ENCODE data around the gene FAM240B. TPM values are rescaled to one million over a fixed set of nuclear protein-coding genes. Genes with fewer than 3 reads are reported as not detected.

The FAM240B gene
- total and polyA plus RNA-seq, 4 experiments from 2014 or later: not detected

GRCh38 chr9:38651400-38652042 is 68.4 kb downstream of the FAM240B start:
- no peaks in the 10 kb centered on the region for H3K4me1 ChIP-seq (ENCODE audit: insufficient read depth, low read length)
- H3K27me3 ChIP-seq (ENCODE audit: insufficient read depth, low read length): no peaks in the 10 kb centered on the region
- Mint-ChIP-seq H3K27ac (no peak overlapping the region), H3K4me1 (no peaks in the 10 kb centered on the region), H3K4me3 (no peak overlapping the region), H3K36me3 (no peaks in the 10 kb centered on the region), H3K9me3 (no peaks in the 10 kb centered on the region), H3K27me3 (peaks cover 9 to 14% of the 10 kb centered on the region in 2 donors)
- intact Hi-C loops (cut with micrococcal nuclease): no loop called here
- H3K36me3 ChIP-seq (ENCODE audit: insufficient read depth, low read length): no peaks in the 10 kb centered on the region
- no peak overlapping the region for H3K27ac ChIP-seq (ENCODE audit: low read depth, low read length)
- POLR2A ChIA-PET (ENCODE audit: partially characterized antibody): no interaction called here
- no peaks in the 10 kb centered on the region for H3K9me3 ChIP-seq (ENCODE audit: control insufficient read depth in 1 of 2, low read length in 2 of 2)
- H3K4me3 ChIP-seq (ENCODE audit: low read length in 2 of 2): no peak overlapping the region
- CTCF ChIA-PET (ENCODE audit: partially characterized antibody): no interaction called here
- DNase-seq: no peak

GRCh38 chr9:38650564-38650963 is 69.4 kb downstream of the FAM240B start:
- intact Hi-C loops (cut with micrococcal nuclease): no loop called here
- DNase-seq: no peak
- no peak overlapping the region for H3K27ac ChIP-seq (ENCODE audit: low read depth, low read length)
- peaks cover 5 to 8% of the 10 kb centered on the region in 2 donors for H3K27me3 Mint-ChIP-seq
- no peak overlapping the region for H3K4me3 Mint-ChIP-seq
- H3K4me1 Mint-ChIP-seq: no peaks in the 10 kb centered on the region
- ChIA-PET POLR2A (ENCODE audit: partially characterized antibody) (no interaction called here), CTCF (ENCODE audit: partially characterized antibody) (no interaction called here)
- H3K4me1 ChIP-seq (ENCODE audit: insufficient read depth, low read length): no peaks in the 10 kb centered on the region
- H3K4me3 ChIP-seq (ENCODE audit: low read length in 2 of 2): no peak overlapping the region
- no peaks in the 10 kb centered on the region for H3K36me3 ChIP-seq (ENCODE audit: insufficient read depth, low read length)
- no peaks in the 10 kb centered on the region for H3K9me3 ChIP-seq (ENCODE audit: control insufficient read depth in 1 of 2, low read length in 2 of 2)
- no peak overlapping the region for H3K27ac Mint-ChIP-seq
- H3K36me3 Mint-ChIP-seq: no peaks in the 10 kb centered on the region
- no peaks in the 10 kb centered on the region for H3K9me3 Mint-ChIP-seq
- H3K27me3 ChIP-seq (ENCODE audit: insufficient read depth, low read length): no peaks in the 10 kb centered on the region

- Histone ChIP-seq H3K4me1 (ENCODE audit: insufficient read depth, low read length) (no peaks in the 10 kb centered on the region), H3K4me3 (ENCODE audit: low read length in 2 of 2) (no peak overlapping the region), H3K36me3 (ENCODE audit: insufficient read depth, low read length) (no peaks in the 10 kb centered on the region), H3K27me3 (ENCODE audit: insufficient read depth, low read length) (no peaks in the 10 kb centered on the region), H3K27ac (ENCODE audit: low read depth, low read length) (no peak overlapping the region), H3K9me3 (ENCODE audit: control insufficient read depth in 1 of 2, low read length in 2 of 2) (no peaks in the 10 kb centered on the region)
- Mint-ChIP-seq H3K36me3 (no peaks in the 10 kb centered on the region), H3K9me3 (no peaks in the 10 kb centered on the region), H3K4me1 (no peaks in the 10 kb centered on the region), H3K27me3 (peaks cover 4 to 8% of the 10 kb centered on the region in 2 donors), H3K4me3 (no peak overlapping the region), H3K27ac (no peak overlapping the region)
- intact Hi-C loops (cut with micrococcal nuclease): no loop called here
- DNase-seq: no peak
- ChIA-PET CTCF (ENCODE audit: partially characterized antibody) (no interaction called here), POLR2A (ENCODE audit: partially characterized antibody) (no interaction called here)
Measured at GRCh38 chr9:38649731-38650363, 70.1 kb downstream of the FAM240B start.

- Mint-ChIP-seq H3K27ac (no peak overlapping the region), H3K9me3 (no peaks in the 10 kb centered on the region), H3K36me3 (no peaks in the 10 kb centered on the region), H3K4me1 (no peaks in the 10 kb centered on the region), H3K27me3 (peaks cover 6 to 10% of the 10 kb centered on the region in 2 donors), H3K4me3 (no peak overlapping the region)
- POLR2A ChIA-PET (ENCODE audit: partially characterized antibody): no interaction called here
- intact Hi-C loops (cut with micrococcal nuclease): no loop called here
- no peak overlapping the region for H3K27ac ChIP-seq (ENCODE audit: low read depth, low read length)
- H3K27me3 ChIP-seq (ENCODE audit: insufficient read depth, low read length): no peaks in the 10 kb centered on the region
- CTCF ChIA-PET (ENCODE audit: partially characterized antibody): no interaction called here
- no peaks in the 10 kb centered on the region for H3K9me3 ChIP-seq (ENCODE audit: control insufficient read depth in 1 of 2, low read length in 2 of 2)
- no peaks in the 10 kb centered on the region for H3K4me1 ChIP-seq (ENCODE audit: insufficient read depth, low read length)
- no peaks in the 10 kb centered on the region for H3K36me3 ChIP-seq (ENCODE audit: insufficient read depth, low read length)
- H3K4me3 ChIP-seq (ENCODE audit: low read length in 2 of 2): no peak overlapping the region
- DNase-seq: no peak
Measured at GRCh38 chr9:38644601-38645000, 75.3 kb downstream of the FAM240B start.

Other genes starting within 250 kb of the FAM240B start
- 10 to 100 TPM in 1 of 2 experiments, 1 to 10 TPM in 1; 9.7 to 14.3 TPM for gene ANKRD18A, start 99.5 kb downstream of the FAM240B start, total RNA-seq
- gene ANKRD18A, start 99.5 kb downstream of the FAM240B start, polyA plus RNA-seq: 1 to 10 TPM in 1 of 2 donors, under 1 TPM in 1; 0.15 to 2.2 TPM

Data from CD4-positive, alpha-beta memory T cell (primary cell).